CD14-positive monocyte (primary cell): ENCODE data around the gene FAM83G. TPM values are rescaled to one million over a fixed set of nuclear protein-coding genes. Genes with fewer than 3 reads are reported as not detected.

Experiments used
- DNase-seq, 3 donors: peaks; one replicate each; pipeline ENCODE4 v3.0.0-alpha.2; 2011 to 2022
- H2AFZ ChIP-seq: 2 replicates; pipeline ENCODE4 v1.6.0; 2012; ENCODE audit warnings: mild to moderate bottlenecking, low read depth, low read length, inconsistent platforms; ENCODE audit not compliant: insufficient read depth, poor library complexity, severe bottlenecking
- H3K27ac ChIP-seq, 2 donors: 1 replicate in 1 of 2; 2 replicates in 1 of 2; pipeline ENCODE4 v1.5.1; 2012 to 2013; ENCODE audit warnings: low read length in 2 of 2, control low read depth in 1 of 2, inconsistent platforms in 1 of 2, low read depth in 1 of 2, mild to moderate bottlenecking in 1 of 2
- H3K27me3 ChIP-seq, 2 donors: one replicate each; pipeline versions ENCODE4 v1.6.0 to v1.6.1; 2011 to 2013; ENCODE audit warnings: low read length in 2 of 2; ENCODE audit not compliant: control insufficient read depth in 2 of 2, insufficient read depth in 2 of 2
- H3K36me3 ChIP-seq, 2 donors: replicated peaks in 1 of 2; 1 replicate in 1 of 2; 2 replicates in 1 of 2; pipeline versions ENCODE4 v1.5.1 to v1.6.1; 2012 to 2013; ENCODE audit warnings: low read length in 2 of 2, control low read depth in 1 of 2, inconsistent platforms in 1 of 2, mild to moderate bottlenecking in 1 of 2; ENCODE audit not compliant: insufficient read depth in 2 of 2, control insufficient read depth in 1 of 2
- H3K4me1 ChIP-seq, 2 donors: 1 replicate in 1 of 2; 2 replicates in 1 of 2; pipeline versions ENCODE4 v1.5.1 to v1.6.1; 2012 to 2013; ENCODE audit warnings: low read length in 2 of 2, control low read depth in 1 of 2, inconsistent platforms in 1 of 2, mild to moderate bottlenecking in 1 of 2, moderate library complexity in 1 of 2; ENCODE audit not compliant: insufficient read depth in 2 of 2, control insufficient read depth in 1 of 2
- H3K4me2 ChIP-seq: replicated peaks from 2 replicates; pipeline ENCODE3; 2012; ENCODE audit warnings: low read length, moderate library complexity, mild to moderate bottlenecking; ENCODE audit not compliant: poor library complexity, severe bottlenecking; ENCODE audit errors: extremely low read depth
- H3K4me3 ChIP-seq, 3 experiments: fragments of 200-600 bp in 1 of 3; sonication (generic) in 1 of 3; replicated peaks in 1 of 3; 1 replicate in 2 of 3; 2 replicates in 1 of 3; pipeline ENCODE4 v1.5.1; 2011 to 2013; ENCODE audit warnings: low read length in 3 of 3, mild to moderate bottlenecking in 3 of 3, control low read depth in 2 of 3, low read depth in 2 of 3, inconsistent platforms in 1 of 3, moderate library complexity in 1 of 3
- H3K79me2 ChIP-seq: 2 replicates; pipeline ENCODE4 v1.6.0; 2012; ENCODE audit warnings: mild to moderate bottlenecking, control low read depth, inconsistent platforms, low read length, moderate library complexity; ENCODE audit not compliant: insufficient read depth
- H3K9ac ChIP-seq: 2 replicates; pipeline ENCODE4 v1.6.0; 2017; ENCODE audit warnings: low read length, mild to moderate bottlenecking; ENCODE audit not compliant: insufficient read depth, poor library complexity, severe bottlenecking
- H3K9me3 ChIP-seq, 2 donors: replicated peaks in 1 of 2; 1 replicate in 1 of 2; 2 replicates in 1 of 2; pipeline versions ENCODE4 v1.5.1 to v1.6.1; 2012 to 2013; ENCODE audit warnings: low read length in 2 of 2, control low read depth in 1 of 2; ENCODE audit not compliant: control insufficient read depth in 1 of 2, insufficient read depth in 1 of 2
- H4K20me1 ChIP-seq: 2 replicates; pipeline ENCODE4 v1.6.0; 2012; ENCODE audit warnings: mild to moderate bottlenecking, low read length, control low read depth, moderate library complexity; ENCODE audit not compliant: insufficient read depth
- H3K27ac Mint-ChIP-seq, 7 donors: one replicate each; pipeline ENCODE4 v1.8.0; 2020; ENCODE audit warnings: mild to moderate bottlenecking in 7 of 7, mixed read lengths in 7 of 7, moderate library complexity in 6 of 7, inconsistent platforms in 2 of 7
- H3K27me3 Mint-ChIP-seq, 3 donors: one replicate each; pipeline ENCODE4 v1.8.0; 2021 to 2022; ENCODE audit warnings: low read depth in 3 of 3, mild to moderate bottlenecking in 3 of 3, mixed read lengths in 3 of 3, moderate library complexity in 3 of 3, inconsistent platforms in 1 of 3
- H3K36me3 Mint-ChIP-seq, 2 donors: one replicate each; pipeline ENCODE4 v1.8.0; 2020; ENCODE audit warnings: mixed read lengths in 2 of 2, inconsistent platforms in 1 of 2, mild to moderate bottlenecking in 1 of 2
- H3K4me1 Mint-ChIP-seq: one replicate; pipeline ENCODE4 v1.8.0; 2020; ENCODE audit warnings: mild to moderate bottlenecking, mixed read lengths
- H3K4me3 Mint-ChIP-seq, 2 donors: one replicate each; pipeline ENCODE4 v1.8.0; 2020; ENCODE audit warnings: mild to moderate bottlenecking in 2 of 2, mixed read lengths in 2 of 2, moderate library complexity in 1 of 2
- H3K9me3 Mint-ChIP-seq, 7 donors: one replicate each; pipeline ENCODE4 v1.8.0; 2020 to 2022; ENCODE audit warnings: mixed read lengths in 7 of 7, mild to moderate bottlenecking in 6 of 7, moderate library complexity in 6 of 7, inconsistent platforms in 2 of 7
- WGBS: methylation state at CpG from one replicate; pipeline ENCODE4 v1.1.5; 2013; ENCODE audit warnings: missing lambda C conversion rate; ENCODE audit not compliant: insufficient coverage; 5-methylcytosine and 5-hydroxymethylcytosine counted together
- intact Hi-C, 2 donors: fragments of 100-400 bp; cut with micrococcal nuclease; formaldehyde crosslinking; loops; one replicate each; pipeline versions ENCODE4 v1.15.0 to v1.15.1; 2023
- polyA plus RNA-seq, 3 donors: library from polyadenylated mRNA; depleted of rRNA in 1 of 3; unstranded in 2 of 3; stranded (reverse) in 1 of 3; fragments of 300-500 nt in 2 of 3; fragments of >200 nt in 1 of 3; fragmentation: Illumina TruSeq in 2 of 3; gene quantifications; 1 replicate in 2 of 3; 2 replicates in 1 of 3; pipeline ENCODE4 v1.2.3, GENCODE V29; 2012 to 2021
- TF ChIP-seq, protein P1 (sequence below): fragments of 200-600 bp; IDR thresholded peaks from one replicate; pipeline ENCODE4 v1.8.0; 2022; ENCODE audit warnings: antibody characterized with exemption, mild to moderate bottlenecking

The FAM83G gene
- polyA plus RNA-seq, 3 donors: 0.04 to 0.17 (median 0.08) TPM

DNA sequence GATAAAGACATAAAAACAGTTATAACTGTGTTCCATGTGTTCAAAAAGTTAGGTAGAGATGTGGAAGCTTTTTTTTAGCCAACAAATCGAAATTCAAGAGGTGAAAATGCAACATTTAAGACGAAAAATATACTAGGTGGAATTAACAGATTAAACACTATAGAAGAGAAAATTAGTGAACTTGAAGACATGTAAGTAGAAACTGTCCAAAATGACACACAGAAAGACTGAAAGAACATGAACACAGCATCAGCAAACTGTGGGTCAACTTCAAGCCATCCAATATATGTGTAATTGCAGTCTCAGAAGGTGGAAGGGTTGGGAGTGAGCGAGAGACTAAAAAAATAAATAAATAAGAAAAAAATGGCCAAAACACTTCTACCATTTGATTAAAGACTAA, 9.3 kb downstream of the FAM83G start:
- Histone ChIP-seq H3K27ac (no peak overlapping the region), H3K4me2 (no peak overlapping the region), H3K36me3 (no peaks in the 10 kb centered on the region), H3K79me2 (no peaks in the 10 kb centered on the region), H3K9ac (no peak overlapping the region), H3K4me3 (no peak overlapping the region), H3K4me1 (no peaks in the 10 kb centered on the region), H4K20me1 (no peaks in the 10 kb centered on the region), H2AFZ (no peak overlapping the region), H3K9me3 (no peaks in the 10 kb centered on the region), H3K27me3 (peaks cover 0 to 11% of the 10 kb centered on the region in 2 donors)
- no peak for DNase-seq
- intact Hi-C loops: no loop called here
- WGBS: 100% methylated on average over 1 of the region's 3 CpGs
- Mint-ChIP-seq H3K27me3 (peaks cover 15 to 34% (median 16%) of the 10 kb centered on the region in 3 donors), H3K27ac (no peak overlapping the region), H3K4me3 (no peak overlapping the region), H3K9me3 (peaks cover 4 to 18% (median 11%) of the 10 kb centered on the region in 7 donors), H3K4me1 (peaks cover 7% of the 10 kb centered on the region), H3K36me3 (peaks cover 0 to 6% of the 10 kb centered on the region in 2 donors)
- TF ChIP-seq, protein P1, sequence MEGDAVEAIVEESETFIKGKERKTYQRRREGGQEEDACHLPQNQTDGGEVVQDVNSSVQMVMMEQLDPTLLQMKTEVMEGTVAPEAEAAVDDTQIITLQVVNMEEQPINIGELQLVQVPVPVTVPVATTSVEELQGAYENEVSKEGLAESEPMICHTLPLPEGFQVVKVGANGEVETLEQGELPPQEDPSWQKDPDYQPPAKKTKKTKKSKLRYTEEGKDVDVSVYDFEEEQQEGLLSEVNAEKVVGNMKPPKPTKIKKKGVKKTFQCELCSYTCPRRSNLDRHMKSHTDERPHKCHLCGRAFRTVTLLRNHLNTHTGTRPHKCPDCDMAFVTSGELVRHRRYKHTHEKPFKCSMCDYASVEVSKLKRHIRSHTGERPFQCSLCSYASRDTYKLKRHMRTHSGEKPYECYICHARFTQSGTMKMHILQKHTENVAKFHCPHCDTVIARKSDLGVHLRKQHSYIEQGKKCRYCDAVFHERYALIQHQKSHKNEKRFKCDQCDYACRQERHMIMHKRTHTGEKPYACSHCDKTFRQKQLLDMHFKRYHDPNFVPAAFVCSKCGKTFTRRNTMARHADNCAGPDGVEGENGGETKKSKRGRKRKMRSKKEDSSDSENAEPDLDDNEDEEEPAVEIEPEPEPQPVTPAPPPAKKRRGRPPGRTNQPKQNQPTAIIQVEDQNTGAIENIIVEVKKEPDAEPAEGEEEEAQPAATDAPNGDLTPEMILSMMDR: no peak

DNA sequence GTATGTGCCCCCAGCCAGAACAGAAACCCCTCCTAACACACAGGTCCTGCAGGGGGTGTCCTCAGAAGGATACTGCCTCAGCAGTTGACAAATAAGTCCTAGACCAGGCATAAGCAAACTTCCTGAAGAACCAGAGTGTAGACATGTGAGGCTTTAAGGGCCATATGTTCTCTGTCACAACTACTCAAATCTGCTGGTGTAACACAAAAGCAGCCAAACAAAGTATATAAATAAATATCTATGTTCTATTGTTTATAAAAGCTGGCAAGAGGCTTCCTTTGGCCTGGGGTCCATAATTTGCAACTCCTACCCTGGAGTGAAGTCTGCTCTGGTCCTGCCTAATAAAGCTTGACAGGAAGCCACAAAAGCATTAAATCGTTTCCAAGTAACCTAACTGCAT, 9.9 kb downstream of the FAM83G start:
- H3K36me3 ChIP-seq: no peaks in the 10 kb centered on the region
- no peaks in the 10 kb centered on the region for H3K9me3 ChIP-seq
- TF ChIP-seq, protein P1: no peak
- Mint-ChIP-seq H3K4me1 (peaks cover 7% of the 10 kb centered on the region), H3K36me3 (peaks cover 0 to 6% of the 10 kb centered on the region in 2 donors), H3K4me3 (no peak overlapping the region), H3K27me3 (peaks cover 16 to 35% (median 16%) of the 10 kb centered on the region in 3 donors), H3K27ac (no peak overlapping the region), H3K9me3 (peaks cover 4 to 18% (median 11%) of the 10 kb centered on the region in 7 donors)
- no peak overlapping the region for H3K27ac ChIP-seq
- intact Hi-C loops: no loop called here
- peaks cover 0 to 11% of the 10 kb centered on the region in 2 donors for H3K27me3 ChIP-seq
- H3K4me1 ChIP-seq: no peaks in the 10 kb centered on the region
- no peak for DNase-seq
- H3K4me3 ChIP-seq: no peak overlapping the region
- no CpG with 5 or more reads among the region's 1 CpG for WGBS
- H4K20me1 ChIP-seq: no peaks in the 10 kb centered on the region
- no peak overlapping the region for H3K9ac ChIP-seq
- no peak overlapping the region for H3K4me2 ChIP-seq
- H3K79me2 ChIP-seq: no peaks in the 10 kb centered on the region
- H2AFZ ChIP-seq: no peak overlapping the region
